GM21576 (cell line): Measurements from ENCODE around the gene ENTPD8.
"Not testable (repeated sequence)": the region's sequence is repeated elsewhere in the genome, so short reads cannot be mapped to it uniquely, and the experiment has no call there.

Source experiments
- ATAC-seq: cut with Tn5 transposase; IDR thresholded peaks from one replicate; pipeline ENCODE4 v1.9.1; 2021; ENCODE audit warnings: mild to moderate bottlenecking, moderate library complexity; ENCODE audit not compliant: unreplicated experiment

Gene ENTPD8

DNA sequence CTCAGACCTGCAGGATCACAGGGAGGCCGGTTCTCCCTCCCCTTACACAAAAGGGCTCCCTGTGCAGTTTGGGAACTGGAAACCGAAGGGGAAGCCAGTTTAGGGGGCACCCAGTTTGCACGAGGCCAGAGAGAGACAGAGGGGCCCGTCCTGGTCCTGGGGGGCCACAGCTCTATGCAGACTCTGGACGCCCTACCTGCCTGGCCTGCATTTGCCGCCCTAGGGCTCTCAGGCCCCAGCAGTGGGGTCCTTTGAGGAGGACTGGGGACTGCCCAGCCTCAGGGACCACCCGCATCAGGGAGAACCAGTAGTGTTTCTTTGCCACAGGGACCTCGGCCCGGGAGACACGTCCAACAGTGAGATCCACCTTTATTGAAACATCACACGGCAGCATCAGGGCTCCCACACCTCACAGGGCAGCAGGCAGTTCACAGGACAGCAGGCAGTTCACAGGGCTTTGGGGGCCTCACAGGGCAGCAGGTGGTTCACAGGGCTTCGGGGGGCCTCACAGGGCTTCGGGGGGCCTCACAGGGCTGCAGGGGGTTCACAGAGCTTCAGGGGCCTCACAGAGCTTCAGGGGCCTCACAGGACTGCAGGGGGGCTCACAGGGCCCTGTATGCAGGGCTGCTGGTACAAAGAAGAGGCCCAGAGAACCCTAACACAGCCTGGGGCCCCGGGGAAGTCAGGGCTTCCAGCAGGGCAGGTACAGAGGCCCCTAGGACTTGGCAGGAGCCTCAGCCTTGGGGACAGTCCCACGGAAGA is 18.6 kb upstream of the ENTPD8 start:
- no peak for ATAC-seq

DNA sequence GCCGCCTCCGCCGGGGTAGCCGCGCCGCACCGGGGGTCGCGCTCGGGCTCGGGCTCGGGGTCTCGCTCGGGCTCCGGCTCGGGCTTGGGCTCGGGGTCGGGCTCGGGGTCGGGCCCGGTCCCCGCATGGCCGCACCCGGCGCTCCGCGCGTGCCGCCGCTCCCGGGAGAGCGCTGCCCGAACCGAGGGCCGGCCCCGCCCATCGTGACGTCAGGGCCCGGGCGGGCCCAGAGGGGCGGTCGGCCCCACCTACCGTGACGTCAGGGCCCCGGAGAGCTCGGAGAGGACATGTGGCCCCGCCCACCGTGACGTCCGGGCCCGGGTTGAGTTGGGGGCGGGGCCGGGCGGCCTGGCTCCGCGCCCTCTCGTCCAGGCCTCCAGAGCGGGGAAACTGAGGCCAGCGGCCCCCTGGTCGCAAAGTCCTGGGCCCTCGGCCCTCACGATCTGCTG is 18.0 kb upstream of the ENTPD8 start, which contains the start of gene NSMF:
TSS of gene NSMF (minus strand) at position 183 of the 449 bp plus-strand sequence. CDS start 232 bp downstream, outside the sequence.
- ATAC-seq = peak; percentile 42

DNA sequence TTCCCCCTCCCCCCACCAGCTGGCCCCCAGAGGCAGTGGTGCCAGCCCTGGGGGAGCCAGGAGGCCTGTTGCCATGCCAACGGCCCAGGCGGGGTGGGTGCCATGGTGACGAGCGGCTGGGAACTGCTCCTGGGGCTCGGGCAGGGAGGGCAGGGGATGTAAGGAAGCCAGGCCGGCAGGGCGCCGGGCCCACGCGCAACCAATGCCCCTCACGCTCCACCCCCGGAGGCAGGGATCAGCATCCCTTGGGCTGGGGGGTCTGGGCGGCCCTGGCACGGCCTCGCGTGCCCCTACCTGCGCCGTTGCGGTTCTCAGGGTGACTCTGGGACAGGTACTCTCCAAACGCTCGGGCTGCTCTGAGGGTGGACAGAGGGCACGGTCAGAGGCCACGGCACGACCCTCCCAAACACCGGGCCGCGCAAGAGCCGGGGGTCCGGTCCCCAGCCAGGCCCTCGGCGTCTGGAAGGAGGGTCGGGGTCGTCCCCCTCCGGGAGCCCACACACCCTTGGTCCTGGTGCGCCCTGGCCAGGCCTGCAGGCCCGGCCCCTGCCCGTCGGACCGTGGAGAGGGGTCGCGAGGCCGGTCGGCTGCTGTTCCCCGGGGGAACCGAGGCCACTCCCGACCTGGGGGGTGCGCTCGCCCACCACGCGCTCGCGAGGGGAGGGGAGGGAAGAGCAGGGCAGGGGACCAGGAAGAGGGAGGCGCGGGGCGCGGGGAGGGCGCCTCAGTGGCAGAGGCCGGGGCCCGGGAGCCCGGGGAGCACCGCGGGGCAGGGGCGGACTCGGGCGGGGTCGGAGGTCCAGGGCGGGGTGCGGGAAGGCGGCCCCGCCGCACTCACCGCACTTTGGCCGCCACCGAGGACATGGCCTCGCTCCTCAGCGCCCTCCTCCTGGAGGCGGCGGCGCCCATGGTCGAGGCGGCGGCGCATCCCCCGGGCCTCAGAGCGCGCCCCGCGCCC is 17.3 kb upstream of the ENTPD8 start:
- ATAC-seq = peak; percentile 1

DNA sequence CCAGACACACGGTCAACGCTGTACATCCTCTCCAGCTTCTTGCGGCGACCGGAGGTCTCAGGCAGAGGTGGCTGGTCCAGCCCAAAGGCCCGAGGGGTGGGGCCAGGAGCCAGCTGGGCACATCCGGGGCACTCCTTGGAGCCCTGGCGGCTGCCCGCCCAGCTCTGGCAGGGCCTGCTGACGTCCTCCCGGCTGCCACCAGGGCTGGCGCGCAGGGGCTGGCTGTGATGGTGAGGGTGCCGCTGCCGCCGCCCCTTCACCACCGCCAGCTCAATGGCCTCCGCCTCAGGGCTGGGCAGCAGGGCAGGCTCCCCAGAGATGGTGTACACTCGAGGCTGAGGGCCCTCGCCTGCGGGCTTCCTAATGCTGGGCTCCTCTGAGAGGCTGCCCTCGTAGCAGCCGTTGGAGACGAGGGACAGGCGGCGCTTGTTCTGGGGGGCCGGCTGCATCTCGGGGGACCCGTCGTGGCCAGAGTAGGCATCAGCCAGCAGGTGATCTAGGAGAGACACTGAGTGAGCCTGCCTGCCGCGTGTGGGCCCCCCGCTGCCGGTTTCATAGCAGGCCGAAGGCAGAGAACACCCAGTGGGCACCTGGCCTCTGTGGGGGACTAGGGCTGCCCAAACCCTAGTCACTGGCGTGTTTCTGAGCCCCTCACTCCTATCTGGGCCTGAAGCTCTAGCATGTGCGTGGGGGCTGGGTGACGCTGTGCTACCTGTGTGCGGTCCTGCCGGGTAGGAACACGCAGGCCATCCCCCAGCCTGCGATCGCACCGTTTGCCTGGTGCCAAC is 16.4 kb upstream of the ENTPD8 start:
- no peak for ATAC-seq

DNA sequence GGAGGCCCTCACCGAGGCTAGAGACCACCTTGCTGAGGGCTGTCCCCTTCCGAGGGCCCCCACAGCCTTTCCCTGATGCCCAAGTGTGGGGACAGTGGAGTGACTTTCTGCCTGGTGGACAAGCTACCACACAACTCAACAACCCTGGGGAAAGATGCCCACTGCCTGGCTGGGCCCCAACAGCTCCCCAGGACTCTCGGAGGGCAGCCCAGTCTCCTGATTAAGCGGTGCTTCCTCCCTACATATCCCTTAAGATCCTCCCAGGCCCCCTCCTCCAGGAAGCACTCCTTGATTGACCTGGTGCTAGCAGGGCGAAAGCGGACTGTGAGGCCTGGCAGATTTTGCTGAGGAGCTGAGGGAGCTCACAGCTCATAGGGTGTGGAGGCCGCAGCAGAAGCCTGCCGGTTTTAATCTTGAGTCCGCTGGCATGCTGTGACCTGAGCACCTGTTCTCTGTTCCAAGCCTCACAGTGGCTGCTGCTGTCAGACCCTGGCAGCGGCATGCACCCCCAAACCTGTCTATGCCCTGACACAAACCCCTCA is 15.8 kb upstream of the ENTPD8 start:
- no peak for ATAC-seq

DNA sequence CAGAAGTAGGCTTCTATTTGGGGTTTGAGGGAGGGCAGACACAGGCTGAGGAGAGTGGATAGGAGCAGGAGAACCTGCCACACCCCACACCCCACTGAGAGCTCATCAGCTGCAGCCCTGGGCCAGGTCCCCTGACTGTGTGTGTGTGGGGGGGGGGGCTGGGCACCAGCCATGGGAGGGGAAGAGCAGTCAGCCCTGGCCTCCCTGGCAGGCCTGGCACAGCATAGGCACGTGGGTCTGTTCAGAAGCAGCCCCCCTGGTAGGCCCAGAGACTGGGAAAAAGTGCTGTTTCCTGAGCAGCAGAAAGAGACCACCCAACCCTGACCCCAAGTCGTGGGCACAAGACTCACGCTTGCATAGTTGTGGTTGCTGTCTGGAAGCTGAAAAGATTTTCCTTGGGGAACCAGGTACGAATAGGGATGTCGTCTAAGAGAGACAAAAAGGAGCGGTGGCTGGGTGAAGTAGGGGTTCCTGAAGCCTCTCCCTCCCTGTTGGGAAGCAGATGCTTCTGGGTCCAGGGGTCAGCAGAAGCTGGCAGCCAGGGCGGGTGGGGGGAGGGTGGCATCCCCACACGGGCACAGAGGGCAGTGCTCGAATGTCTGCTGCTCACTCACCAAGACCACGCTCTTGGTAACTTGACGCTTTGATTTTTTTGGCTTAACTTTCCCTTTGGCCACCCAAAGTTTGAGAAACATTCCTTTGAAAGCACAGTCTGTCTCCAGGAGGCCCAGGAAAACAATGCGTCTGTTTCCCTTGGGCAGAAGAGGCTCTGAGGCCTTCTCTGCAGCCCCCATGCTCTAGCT is 15.1 kb upstream of the ENTPD8 start:
- no peak for ATAC-seq

DNA sequence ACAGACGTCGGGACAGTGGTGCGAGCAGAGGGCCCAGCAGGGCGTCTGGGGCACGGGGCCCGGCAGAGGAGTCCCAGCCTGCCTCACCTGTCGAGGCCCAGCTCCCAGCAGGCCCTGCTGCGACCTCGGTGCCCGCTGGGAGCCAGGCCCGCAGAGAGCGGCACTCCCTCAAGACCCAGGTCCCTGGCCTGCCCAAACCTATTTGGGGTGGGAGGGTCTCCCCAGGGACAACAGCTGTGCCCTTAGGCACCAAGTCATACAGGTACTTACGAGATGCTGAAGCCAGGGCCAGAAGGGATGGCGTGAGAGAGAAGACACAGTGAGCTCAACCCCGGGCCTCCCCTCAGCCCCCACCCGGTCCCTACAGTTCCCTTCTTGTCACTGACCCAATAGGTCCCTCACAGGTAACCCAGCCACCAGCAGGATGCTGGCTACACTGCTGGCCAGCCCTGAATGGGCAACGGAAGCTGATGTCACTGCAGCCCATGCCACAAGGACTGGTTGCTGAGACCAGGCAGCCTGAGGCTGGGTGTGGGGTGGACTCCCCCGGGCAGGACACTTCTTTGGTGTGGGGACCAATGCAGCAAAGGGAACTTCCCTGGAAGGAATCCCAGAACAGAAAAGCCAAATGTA is 14.3 kb upstream of the ENTPD8 start:
- ATAC-seq = no peak

DNA sequence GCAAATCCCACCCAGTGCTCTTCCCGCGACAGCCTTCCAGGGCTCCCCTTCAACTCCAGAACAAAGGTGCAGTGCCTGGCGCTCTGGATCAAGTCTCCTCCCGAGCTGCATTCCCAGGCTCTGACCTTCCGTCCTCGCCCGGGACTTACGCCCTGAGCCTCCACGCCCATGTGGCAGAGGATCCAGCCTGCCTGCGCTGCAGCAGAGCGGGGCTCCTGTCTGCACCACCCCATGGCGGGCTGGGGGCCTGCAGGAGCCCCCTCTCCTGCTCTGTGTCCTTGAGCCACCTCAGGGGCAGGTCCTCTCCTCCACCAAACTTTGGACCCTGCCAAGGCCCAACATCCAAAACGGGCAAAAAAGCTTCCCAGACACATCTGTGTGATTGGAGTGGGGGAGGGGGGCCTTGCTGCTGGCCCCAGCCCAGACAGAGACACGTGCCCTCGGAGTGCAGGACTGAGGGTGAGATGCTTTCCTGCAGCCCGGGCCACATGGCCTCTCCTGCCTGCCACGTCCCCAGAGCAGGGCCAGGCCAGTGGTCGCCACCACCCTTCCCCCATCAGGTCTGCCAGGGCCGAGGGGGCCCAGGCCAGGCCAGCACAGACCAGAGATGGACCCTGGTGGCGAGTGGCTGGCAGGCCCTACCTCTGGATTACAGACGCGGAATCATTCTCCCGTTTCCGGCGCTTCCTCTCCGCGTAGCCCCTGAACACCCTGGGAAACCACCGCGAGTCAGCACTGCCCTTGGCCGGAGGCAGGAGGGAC is 13.6 kb upstream of the ENTPD8 start:
- no peak for ATAC-seq

DNA sequence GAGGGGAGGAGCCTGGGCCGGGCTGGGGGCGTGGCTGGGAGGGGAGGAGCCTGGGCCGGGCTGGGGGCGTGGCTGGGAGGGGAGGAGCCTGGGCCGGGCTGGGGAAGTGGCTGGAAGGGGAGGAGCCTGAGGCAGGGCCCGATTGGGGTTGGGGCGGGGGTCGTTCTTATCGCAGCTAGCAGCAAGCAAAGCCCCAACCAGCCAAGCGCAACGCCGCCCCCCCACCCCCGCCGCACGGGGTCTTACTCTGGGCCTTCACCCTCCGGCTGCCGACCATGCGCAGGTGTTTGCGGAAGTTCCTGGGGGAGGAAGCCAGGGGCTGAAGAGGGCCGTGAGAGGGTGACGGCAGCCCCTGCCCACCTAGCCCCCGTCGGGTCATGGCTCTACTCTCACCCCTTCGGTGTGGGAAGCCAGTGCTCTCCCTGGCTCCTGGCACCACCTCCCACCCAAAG is 13.0 kb upstream of the ENTPD8 start:
- ATAC-seq = no peak

DNA sequence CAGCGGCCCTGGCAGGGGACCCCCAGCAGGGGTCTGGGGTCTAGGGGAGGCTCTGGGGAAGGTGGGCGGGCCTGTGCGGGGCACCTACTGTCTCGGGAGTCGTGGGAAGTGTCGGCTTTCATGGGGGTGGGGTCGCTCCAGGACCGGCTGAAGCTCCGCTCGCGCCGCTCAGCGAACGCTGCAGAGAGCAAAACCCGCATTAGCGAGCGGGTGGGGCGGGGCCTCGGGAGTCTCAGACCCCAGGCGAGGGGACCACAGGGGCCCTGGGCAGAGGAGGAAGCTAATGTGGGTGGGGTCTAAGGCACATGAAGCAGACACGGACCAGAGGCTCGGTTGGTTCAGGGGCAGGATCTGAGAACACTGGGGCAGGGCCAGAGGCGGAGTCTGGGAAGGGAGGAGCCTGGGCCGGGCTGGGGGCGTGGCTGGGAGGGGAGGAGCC is 12.5 kb upstream of the ENTPD8 start:
- ATAC-seq = peak; percentile 46

DNA sequence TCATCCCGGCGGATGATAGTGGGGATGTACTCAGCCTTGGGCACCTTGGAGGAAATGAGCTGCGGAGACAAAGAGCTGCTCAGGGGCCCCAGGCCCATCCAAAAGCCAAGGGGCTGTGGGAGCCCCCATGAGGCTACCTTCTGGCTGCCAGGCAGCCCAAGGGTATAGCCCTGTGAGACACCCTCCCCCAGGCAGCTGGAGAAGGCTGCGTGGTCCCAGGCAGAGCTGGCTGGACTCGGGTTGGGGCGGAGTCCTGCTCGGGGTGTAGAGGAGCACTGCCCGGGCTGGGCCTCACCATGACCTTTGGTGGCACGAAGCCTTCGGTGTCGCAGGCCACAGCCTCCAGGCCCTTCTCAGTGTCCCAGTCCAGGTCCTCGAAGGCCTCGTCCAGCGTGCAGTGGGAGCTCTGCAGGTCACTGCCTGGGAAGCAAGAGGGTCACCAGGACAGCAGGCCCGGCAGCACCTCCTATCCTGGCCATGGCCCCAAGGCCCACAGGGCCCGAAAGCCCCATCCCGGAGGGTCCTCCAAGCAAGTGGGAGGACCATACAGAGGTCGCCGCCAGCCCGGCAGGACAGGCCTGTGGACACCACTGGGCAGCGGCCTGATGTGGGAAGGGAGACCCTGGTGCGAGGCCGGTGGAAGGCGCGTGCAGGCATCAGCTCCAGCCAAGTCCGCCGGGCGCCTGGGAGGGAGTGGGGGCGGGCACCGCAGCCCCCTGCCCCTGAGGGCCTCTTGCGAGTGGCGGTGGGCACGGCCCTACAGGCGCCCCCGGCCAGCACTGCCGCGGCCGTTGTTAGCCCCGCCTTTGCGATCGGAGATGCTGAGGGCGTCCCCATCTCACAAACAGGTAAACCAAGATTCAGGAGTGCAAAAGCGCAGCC is 11.8 kb upstream of the ENTPD8 start:
- ATAC-seq = no peak

DNA sequence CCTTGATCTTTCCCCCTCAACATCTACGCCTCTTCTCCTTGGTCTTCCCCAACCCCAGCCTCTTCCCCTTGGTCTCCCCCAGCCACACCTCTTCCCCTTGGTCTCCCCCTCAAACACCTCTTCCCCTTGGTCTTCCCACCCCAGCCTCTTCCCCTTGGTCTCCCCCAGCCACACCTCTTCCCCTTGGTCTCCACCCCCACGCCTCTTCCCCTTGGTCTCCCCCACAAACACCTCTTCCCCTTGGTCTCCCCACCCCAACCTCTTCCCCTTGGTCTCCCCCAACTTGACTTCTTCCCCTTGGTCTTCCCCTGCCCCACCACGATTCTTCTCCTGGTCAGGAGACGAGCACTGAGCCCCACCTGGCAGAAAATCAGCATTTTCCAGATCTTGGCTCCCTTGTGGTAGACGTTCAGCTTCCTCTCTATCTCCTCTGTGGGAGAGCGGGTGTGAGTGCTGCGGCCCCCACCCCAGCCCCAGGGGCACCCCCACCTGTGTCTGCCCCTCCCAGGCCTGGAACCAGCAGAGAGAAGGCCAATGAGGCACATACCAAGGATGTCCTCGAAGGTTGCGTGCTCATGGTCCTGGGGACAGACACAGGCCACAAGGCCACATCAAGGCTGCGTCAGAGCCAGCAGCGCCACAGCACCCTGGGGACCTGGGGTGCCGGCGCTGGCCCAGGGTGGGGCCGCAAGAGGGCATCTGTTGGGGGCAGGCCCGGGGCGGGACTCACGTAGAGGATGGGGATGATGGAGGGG is 11.0 kb upstream of the ENTPD8 start:
- ATAC-seq = no peak

DNA sequence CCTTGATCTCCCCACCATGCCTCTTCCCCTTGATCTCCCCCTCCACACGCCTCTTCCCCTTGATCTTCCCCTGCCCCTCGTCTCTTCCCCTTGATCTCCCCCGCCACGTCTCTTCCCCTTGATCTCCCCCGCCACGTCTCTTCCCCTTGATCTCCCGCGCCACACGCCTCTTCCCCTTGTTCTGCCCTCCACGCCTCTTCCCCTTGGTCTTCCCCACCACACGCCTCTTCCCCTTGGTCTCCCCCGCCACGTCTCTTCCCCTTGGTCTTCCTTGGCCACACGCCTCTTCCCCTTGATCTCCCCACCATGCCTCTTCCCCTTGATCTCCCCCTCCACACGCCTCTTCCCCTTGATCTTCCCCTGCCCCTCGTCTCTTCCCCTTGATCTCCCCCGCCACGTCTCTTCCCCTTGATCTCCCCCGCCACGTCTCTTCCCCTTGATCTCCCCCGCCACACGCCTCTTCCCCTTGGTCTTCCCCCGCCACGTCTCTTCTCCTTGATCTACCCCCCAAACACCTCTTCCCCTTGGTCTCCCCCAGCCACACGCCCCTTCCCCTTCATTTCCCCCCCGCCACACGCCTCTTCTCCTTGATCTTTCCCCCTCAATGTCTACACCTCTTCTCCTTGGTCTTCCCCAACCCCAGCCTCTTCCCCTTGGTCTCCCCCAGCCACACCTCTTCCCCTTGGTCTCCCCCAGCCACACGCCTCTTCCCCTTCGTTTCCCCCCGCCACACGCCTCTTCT is 10.3 kb upstream of the ENTPD8 start:
- ATAC-seq = not testable (repeated sequence)

DNA sequence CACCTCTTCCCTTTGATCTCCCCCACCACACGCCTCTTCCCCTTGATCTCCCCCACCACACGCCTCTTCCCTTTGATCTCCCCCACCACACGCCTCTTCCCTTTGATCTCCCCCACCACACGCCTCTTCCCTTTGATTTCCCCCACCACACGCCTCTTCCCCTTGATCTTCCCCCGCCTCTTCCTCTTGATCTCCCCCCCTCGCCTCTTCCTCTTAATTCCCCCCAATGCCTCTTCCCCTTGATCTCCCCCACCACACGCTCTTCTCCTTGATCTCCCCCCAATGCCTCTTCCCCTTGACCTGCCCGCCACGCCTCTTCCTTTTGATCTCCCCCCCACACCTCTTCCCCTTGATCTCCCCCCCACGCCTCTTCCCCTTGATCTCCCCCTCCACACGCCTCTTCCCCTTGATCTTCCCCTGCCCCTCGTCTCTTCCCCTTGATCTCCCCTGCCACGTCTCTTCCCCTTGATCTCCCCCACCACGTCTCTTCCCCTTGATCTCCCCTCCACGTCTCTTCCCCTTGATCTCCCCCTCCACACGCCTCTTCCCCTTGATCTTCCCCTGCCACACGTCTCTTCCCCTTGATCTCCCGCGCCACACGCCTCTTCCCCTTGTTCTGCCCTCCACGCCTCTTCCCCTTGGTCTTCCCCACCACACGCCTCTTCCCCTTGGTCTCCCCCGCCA is 9.5 kb upstream of the ENTPD8 start:
- not testable (repeated sequence) for ATAC-seq

DNA sequence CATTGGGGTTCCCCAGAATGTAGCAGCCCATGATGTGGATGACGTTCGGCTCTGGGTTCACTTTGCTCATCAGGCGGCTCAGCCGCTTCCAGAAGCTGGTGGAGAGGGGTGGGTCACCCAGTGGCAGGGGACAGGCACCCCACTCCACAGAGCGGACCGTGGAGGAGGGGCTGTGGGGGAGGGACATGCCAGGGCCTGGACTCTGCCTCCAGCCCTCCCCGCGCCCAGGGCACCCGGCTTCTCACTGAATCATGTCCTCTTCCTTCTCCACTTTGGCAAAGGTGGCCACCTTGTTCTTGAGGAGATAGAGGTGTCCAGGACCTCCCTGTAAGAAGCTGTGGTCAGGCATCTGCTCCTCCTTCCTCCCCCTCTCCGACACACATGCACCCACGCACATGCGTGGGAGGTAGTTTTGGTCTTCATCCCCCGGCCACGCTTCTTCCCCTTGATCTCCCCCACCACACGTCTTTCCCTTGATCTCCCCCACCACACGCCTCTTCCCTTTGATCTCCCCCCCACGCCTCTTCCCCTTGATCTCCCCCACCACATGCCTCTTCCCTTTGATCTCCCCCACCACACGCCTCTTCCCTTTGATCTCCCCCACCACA is 8.9 kb upstream of the ENTPD8 start:
- ATAC-seq = no peak
